GM12878 (cell line): ENCODE data around the gene IPO8. TPM values are rescaled to one million over a fixed set of nuclear protein-coding genes. Genes with fewer than 3 reads are reported as not detected.

Experiments used
- polyA plus RNA-seq, 11 experiments: library from polyadenylated mRNA; depleted of rRNA in 4 of 11; unstranded in 6 of 11; stranded (reverse) in 5 of 11; fragments of >200 nt; fragmentation: Nextera tagmentation in 4 of 11; fragmentation: Illumina TruSeq in 1 of 11; extraction: Ambion mirVana in 4 of 11; extraction: Trizol in 1 of 11; gene quantifications; 1 replicate in 1 of 11; 2 replicates in 10 of 11; pipeline versions ENCODE4 v1.2.1 to v1.2.3, GENCODE V29; 2011 to 2016; ENCODE audit warnings: inconsistent platforms in 2 of 11, missing spikeins in 2 of 11, low read depth in 1 of 11
- total RNA-seq, 4 experiments: library from RNA; depleted of rRNA in 3 of 4; stranded (reverse); fragments of >200 nt in 3 of 4; fragmentation: Illumina TruSeq in 1 of 4; extraction: Trizol in 1 of 4; gene quantifications; 2 replicates each; pipeline versions ENCODE4 v1.2.1 to v1.2.3, GENCODE V29; 2013 to 2021

Gene IPO8
- total and polyA plus RNA-seq, 10 of the 15 experiments (the other 5 are each of a cell fraction or from before 2014, with no cell fraction given) = 6.9 to 38.5 (median 15.1) TPM

Other genes starting within 250 kb of the IPO8 start
- 7.0 and 8.3 TPM in 2 replicates for gene CAPRIN2, start 59.1 kb upstream of the IPO8 start, total RNA-seq (2014; rRNA removed)
- gene CAPRIN2, start 59.1 kb upstream of the IPO8 start, total RNA-seq (2014; rRNA removed; fragmentation: Illumina TruSeq; extraction: Trizol) = 10.2 and 11.5 TPM in 2 replicates
- 7.7 TPM in 2 replicates for gene CAPRIN2, start 59.1 kb upstream of the IPO8 start, total RNA-seq (2021)
- gene CAPRIN2, start 59.1 kb upstream of the IPO8 start, polyA plus RNA-seq (2011; rRNA removed) = 9.0 and 12.4 TPM in 2 replicates
- gene CAPRIN2, start 59.1 kb upstream of the IPO8 start, polyA plus RNA-seq (2014; fragmentation: Illumina TruSeq; extraction: Trizol) = 13.6 and 18.9 TPM in 2 replicates
- 1 to 10 TPM; 1.2 to 3.0 TPM for gene CAPRIN2, start 59.1 kb upstream of the IPO8 start, polyA plus RNA-seq (2014; fragmentation: Nextera tagmentation; extraction: Ambion mirVana)
- gene CAPRIN2, start 59.1 kb upstream of the IPO8 start, polyA plus RNA-seq (2014; rRNA removed) = 9.4 and 11.7 TPM in 2 replicates
- gene CAPRIN2, start 59.1 kb upstream of the IPO8 start, polyA plus RNA-seq (2016; fragmentation: Nextera tagmentation; extraction: Ambion mirVana) = 1 to 10 TPM; 5.9 to 8.2 TPM
- gene TSPAN11, start 230.9 kb upstream of the IPO8 start, total RNA-seq (2014; rRNA removed) = under 0.01 and 0.11 TPM in 2 replicates
- not detected in 2 replicates for gene TSPAN11, start 230.9 kb upstream of the IPO8 start, total RNA-seq (2014; rRNA removed; fragmentation: Illumina TruSeq; extraction: Trizol)
- gene TSPAN11, start 230.9 kb upstream of the IPO8 start, total RNA-seq (2021) = 0.05 TPM in 1 of 2 replicates, not detected in the other
- 0.19 and 0.27 TPM in 2 replicates for gene TSPAN11, start 230.9 kb upstream of the IPO8 start, polyA plus RNA-seq (2011; rRNA removed)
- gene TSPAN11, start 230.9 kb upstream of the IPO8 start, polyA plus RNA-seq (2014; fragmentation: Illumina TruSeq; extraction: Trizol) = 0.06 TPM in 1 of 2 replicates, not detected in the other
- not detected for gene TSPAN11, start 230.9 kb upstream of the IPO8 start, polyA plus RNA-seq (2014; fragmentation: Nextera tagmentation; extraction: Ambion mirVana)
- gene TSPAN11, start 230.9 kb upstream of the IPO8 start, polyA plus RNA-seq (2014; rRNA removed) = 0.03 and 0.15 TPM in 2 replicates
- gene TSPAN11, start 230.9 kb upstream of the IPO8 start, polyA plus RNA-seq (2016; fragmentation: Nextera tagmentation; extraction: Ambion mirVana) = not detected